GM21381 (cell line): ENCODE measurements around the gene CHRDL2.

Experiments used
- ATAC-seq: cut with Tn5 transposase; IDR thresholded peaks from one replicate; pipeline ENCODE4 v1.9.1; 2021; ENCODE audit warnings: mild to moderate bottlenecking, moderate library complexity; ENCODE audit not compliant: unreplicated experiment

Gene CHRDL2

DNA sequence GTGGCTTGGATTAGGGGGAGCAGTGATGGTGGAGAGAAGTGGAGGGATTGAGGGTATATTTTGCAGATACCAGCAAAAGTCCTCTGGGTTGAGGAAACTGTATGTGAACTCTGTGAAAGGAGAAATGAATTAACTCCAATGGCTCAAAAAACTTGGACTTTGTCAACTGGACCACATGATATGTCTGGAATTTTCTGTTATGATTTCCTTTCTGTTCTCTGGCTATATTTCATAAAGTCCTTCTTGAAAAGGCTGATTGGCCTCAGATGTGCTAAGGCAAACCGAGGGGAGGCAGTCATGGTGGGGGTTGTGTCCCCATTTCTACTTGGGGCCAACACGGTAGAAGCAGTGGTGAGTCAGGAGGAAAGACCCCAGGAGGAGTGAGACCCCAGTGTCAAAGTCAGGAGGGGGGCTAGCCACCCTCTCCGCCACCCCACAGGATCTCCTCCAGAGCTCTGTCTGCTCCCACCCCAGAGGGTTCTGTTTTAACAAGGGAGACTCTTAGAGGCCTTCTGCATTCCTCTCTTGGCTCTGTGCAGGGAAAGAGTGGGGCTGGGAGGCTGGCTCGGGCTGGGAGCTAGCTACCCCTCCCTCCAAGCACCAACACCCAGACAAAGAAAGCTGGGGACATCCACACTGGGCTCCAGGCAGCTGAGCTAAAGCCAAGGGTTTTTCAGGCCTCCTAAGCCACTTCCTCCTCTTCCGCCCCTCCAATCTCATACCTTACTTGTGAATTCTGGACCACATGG is 13.8 kb downstream of the CHRDL2 start:
- no peak for ATAC-seq

DNA sequence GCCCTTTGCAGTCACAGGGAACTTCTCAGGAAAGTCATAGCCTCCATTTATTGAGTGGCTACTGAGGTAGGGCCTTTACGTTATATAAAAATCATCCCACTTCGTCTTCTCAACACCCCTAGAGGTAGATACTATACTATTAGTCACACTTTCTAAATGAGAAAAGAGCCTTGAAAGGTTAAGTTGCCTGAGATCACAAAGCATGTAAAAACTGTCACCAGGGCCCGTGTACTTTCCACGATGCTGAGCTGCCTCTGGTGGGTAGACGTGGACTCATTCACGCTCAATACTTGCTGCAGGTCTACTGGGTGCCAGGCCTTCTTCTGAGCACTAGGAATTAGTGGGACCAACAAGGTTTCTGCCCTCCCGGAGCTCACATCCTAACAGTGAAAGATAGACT is 16.3 kb downstream of the CHRDL2 start:
- ATAC-seq: no peak

DNA sequence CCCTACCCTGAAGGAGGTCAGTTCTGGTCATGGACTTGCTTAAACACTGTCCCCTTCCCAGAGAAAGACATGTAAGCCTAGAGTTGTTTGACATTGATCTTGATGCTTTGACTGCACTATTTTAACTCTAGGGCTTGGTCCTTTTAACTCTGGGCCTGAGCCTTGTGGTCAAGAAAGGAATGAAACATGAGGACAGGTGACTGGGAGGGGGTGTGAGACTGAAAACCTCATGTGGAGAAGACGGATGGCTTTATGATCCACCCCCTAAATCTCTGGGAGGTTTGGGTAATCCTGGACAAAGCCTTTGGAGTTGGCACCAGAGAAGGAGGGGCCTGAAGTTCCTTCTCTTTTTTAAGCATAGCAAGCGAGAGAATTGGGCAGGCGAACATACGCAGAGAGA is 17.5 kb downstream of the CHRDL2 start:
- ATAC-seq: no peak

DNA sequence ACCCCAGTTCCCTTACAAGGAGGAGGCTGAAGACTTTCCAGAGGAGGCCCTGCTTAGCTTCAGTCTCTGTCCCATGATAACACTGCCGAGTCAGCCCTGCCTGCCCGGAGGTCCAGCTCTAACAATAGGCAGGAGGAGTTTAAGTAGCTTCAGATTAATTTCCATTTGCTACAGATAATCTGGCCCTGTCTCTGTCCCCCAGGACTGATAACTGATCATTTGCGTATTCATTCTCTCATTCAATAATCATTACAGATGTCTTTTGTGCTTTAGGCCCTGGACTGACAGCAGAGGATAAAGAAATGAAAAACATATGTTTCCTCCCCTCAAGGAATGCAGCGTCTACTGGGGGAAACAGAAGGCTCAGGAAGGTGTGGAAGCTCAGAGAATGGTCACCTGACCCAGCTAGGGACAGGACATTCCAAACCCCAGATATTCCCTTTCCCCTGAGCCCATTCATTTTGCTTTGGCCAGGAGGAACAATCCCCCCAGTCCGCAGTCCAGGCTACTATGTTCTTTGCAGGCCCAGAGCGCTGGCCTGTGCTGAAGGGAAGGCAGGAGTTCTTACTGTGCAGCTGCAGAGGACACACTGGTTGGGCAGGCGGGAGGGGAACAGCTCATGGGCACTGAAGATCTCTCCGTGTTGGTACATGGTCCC is 20.8 kb downstream of the CHRDL2 start:
- no peak for ATAC-seq

DNA sequence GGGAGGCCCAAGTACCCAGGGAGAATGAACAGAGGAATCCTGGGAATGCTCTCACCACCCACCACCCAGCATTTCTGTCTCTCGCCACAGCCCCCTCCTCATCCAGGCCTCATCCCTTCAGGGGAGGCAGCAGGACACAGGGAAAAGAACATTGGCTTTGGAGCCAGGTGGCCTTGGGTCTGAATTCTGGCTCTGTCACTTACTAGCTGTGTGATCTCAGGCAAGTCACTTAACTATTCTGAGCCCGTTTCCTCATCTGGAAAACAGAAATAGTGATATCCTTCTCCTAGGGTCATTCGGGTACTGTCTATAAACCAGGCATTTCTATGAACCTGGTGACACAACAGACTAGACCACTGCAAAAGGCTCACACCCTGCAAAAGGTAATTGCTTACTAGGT is 22.1 kb downstream of the CHRDL2 start:
- ATAC-seq: no peak

DNA sequence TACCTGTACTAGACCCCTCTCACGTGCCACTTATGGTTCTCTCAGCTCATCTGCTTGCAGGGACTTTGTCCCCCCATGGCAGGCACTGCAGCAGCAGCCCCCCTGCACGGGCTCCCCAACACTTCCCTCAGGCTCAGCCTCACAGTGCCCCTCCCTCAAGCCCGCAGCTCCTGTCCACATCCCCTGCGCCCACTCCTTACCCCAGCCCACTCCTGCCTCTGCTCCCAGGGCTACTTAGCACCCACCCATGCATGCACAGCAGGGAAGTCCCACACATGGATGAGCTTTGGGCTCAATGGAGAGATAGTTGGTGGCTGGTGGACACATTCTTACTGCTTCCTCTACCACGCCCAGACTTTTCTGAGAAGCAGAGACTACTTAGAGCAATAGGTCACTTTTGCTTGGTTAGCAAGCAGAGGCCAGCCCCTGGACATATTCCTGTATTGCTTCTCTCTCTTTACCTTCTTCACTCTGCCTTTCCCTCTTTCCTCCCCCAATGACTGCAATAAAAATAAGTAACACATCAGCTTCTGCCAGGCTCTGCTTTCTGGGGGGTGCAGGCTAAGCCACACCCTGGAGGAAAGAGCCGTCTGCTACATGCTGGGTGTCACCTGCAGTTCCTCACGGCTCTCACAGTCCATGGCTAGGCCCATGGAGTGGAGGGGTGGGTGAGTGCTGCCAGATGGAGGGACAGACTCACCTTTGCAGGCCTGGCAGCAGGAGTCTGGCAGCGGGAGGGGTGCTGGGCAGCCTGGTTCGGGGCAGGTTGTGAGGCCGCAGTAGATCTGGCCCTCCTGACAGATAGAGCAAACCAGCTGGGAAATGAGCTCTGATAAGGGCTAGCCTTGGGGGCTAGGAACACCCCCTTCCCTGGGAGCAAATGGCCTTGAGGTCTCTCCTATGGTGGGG is 23.4 kb downstream of the CHRDL2 start:
- no peak for ATAC-seq

DNA sequence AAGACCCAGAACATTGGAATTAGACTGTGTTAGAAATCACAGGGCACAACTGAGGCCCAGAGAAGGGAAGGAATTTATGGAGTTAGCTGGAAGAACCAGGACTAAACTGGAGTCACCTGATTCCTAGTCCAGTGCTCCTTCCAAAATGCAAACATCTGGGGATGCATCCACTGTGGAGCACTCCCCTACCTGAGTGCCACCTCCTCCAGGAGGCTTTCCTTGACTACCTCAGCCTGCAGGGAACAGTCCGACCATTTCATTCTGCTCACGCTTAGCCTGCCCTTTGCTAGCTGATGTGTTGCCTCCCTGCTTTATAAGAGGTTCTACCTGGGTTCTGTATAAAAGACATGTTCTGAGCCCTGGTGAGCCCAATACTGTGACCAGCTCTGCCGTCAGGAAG is 24.0 kb downstream of the CHRDL2 start:
- ATAC-seq: no peak

DNA sequence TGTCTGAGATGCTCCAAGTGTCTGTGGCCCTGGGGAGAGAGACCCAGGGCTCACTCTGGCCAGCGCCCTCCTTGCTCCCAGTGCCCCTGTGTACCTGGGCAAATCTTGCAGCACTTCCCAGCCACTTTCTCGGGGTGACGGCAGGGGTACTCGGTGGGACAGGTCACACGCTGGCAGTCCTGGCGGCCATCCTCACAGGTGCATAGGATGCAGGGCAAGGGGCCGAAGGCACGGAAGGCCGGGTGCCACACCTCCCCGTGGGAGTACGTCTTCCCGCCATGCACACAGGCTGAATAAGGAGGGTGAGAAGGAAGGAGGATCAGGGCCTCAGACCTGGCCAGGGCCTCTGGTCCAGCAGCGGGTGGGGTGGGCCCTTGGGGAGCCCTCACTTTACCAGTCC is 28.0 kb downstream of the CHRDL2 start:
- no peak for ATAC-seq

DNA sequence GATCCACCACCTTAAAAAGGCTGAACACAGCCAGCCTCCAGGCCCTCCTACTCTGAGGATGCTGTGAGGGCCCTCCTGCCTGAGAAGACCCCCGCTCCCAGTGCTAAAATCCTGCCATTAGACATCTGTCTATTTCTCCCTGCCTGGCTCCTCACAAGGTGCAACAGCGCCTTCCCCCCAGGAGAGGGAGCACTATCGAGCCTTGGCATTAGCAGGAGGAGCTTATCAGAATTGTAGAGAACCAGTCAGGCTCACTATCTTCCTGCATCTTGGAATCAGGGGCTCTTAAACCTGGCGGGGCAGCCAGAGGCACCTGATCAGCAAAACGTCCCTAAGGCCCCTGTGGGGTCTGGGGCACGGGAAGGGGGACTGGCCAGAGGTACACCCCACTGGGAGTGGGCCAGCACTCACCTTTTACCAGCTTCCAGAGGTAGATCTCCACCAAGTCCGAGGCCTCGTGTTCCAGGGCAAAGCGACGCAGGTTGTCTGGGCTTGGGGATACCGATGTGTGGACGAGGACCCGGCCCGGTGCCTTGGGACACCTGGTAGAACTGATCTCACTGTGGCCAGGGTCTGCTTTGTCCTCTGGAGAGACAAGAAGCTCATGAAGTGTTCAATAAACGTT is 28.7 kb downstream of the CHRDL2 start:
- ATAC-seq: peak; percentile 77

DNA sequence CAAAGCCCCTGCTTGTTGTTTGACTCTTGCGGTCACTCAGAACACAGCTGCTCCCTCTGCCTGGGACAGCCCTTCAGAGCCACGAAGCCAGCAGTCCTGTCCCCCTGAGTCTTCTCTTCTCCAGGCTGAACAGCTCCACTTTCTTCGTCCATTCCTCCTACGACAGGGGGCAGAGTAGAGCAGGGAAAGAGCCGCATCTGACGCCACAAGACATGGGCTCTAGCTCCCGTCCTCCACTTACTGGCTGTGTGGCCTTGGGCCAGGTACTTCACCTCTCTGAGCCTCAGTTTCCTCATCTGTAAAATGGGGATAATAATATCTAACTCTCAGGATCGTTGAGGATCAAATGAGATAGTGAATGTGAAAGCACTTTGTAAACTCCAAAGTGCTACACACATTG is 29.9 kb downstream of the CHRDL2 start:
- ATAC-seq: no peak

DNA sequence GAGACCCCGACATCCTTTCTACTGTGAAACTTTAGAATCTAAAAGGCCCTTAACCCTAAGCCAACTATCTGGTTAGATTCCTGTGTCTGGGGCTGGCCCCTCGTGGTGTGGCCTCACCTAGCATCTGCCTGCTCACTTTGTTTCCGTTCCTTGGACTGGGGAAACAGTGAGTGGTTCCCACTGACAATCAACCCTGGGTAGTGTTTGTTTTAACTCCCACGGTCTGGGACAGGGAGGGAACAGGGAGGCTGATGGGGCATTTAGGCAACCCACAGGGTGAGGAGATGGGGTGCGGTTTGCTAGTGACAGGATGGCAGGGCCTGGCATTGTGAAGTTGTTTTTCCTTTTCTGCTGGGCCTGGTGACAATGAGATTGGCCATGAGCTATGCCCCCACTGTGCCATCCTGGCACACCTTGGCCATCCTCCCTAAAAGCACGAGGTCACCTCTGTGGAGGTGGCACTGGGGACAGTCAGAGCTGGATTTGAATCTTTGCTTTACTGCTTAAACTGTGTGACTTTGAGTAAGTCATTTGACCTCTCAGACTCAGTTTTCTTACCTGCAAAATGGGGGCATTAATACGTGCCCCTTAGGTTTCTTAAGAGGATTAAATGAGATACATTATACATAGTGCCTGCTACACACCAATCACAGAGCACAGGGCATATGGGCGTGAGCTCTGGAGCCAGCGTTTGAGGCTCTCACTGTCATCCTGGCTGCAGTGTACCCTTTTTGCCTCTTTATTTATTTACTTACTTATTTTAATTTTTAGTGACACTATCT is 31.4 kb downstream of the CHRDL2 start:
- no peak for ATAC-seq

DNA sequence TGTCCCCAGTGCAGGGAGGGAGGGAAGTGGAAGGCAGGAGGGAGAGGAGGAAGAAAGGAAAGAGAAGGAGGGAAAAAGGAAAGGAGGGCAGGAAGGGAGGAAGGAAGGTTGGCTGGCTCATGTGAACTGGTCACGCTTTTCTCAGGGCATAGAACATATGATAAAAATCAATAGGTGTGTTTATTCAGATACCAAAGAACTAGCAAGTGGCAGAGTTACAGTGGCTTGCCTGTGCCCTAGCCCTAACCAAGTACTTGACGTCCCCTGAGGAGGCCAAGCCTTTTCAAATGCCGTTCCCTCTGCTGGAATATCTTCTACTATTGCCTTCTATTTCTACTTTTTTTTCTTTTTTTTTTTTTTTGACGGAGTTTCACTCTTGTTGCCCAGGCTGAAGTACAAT is 33.5 kb downstream of the CHRDL2 start:
- no peak for ATAC-seq

DNA sequence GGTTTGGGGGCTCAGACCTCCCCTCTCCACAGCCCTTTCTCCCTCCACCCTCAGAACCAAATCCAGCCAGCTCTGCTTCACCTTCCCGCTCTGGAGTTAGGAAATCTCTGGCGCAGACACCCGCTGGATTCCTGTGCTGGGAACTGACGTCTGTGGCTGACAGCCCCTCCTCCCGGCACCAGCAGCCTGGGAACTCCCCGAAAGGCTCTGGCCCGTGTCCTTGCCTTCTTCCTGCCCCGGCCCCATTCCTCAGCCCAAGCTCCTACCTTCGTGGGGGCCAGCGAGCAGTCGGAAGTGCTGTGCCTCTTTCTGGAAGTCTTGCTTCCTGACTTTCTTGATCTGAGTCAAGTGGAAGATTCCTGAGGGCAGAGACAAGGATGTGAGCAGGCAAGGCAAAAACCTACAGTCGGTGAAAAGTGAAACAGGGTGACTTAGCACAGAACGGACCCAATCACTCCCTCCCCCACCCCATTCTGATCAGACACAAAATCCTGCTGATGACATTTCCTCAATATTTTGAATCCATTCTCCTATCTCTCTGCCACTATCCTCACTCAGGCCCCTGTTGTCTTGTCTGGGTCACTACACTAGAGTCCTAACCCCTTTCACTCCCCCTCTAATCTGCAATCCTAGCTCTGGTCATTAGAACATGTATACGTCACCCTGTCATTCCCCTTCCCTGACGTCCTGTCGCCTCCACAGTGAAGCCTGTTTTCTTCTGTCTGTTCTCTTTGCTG is 34.1 kb downstream of the CHRDL2 start:
- ATAC-seq: no peak

DNA sequence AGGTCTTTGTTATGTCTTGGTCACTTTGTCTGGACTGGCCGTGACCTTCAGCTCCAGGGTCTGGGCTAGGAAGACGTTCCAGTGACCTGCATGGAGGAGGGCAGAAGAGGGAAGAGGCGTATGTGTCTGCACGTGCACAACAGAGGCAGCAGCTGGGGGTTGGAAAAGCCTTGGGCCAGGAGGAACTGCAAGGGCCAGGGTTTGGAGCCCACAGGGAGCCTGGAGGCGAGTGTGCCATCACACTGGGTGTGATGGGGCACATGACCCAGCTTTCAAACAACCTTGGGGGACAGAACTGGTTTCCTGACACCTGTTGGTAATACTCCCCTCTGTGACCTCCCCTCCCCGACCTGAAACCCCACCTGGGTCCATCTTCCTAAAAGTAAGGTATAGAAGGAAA is 34.7 kb downstream of the CHRDL2 start:
- no peak for ATAC-seq

DNA sequence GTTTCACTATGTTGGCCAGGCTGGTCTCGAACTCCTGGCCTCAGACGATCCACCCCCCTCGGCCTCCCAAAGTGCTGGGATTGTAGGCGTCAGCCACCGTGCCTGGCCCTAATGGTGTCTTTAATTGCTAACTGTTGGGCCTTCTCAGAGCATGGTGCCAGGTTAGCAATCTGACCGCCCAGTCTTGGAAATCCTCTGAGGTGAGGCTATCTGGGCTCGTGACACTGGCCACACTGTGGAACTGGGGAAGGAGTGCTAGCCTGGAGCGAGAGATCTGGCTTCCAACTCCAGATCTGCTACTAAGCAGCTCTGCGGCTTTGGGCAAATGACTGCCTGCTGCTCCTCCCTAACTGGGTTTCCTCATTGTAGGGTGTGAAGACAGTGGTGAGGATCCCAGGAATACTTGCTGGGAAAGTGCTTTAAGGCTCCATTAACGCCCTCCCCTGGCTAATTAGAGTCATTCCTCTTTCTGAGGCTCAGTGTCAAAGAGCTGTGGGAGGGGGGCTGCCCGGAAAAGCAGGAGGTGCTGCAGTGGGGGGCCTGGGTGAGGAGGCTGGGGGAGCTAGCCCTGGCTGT is 35.4 kb downstream of the CHRDL2 start:
- ATAC-seq: no peak

DNA sequence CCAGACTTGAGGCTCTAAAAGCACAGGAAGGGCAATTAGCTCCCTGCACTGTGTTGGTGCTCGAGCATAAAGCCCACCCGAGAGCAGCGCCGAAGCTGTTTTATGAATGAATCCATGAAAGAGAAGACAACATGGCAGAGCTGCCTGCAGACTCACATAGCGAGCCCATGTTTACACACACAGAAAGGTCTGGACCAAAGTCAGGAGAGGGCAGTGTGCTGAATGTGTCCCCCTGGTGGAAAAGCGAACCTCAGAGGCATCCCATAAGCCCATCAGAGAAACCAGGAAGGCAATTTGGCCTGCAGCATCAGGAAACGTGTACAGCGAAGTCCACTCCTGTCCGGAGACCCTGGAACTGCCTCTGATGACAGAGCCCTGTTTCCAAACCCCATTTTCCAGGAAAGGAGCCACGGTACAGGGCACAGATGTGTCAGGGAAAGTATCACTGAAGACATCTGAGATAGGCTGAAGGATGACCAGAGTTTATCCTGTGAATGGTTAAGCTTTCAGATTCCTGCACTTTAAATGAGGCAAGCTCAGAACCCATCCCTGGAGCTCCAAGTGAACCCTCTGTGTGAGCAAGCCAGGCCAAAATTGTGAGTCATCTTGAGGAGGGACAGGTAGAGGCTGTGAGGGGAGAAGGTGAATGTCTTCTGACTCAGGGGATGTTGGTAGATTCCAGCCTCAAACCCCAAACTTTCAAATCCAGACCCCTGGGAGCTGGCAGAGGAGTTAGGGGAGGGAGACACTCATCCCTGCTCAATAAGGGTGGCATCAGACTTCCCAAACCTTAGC is 36.9 kb downstream of the CHRDL2 start:
- ATAC-seq: no peak

DNA sequence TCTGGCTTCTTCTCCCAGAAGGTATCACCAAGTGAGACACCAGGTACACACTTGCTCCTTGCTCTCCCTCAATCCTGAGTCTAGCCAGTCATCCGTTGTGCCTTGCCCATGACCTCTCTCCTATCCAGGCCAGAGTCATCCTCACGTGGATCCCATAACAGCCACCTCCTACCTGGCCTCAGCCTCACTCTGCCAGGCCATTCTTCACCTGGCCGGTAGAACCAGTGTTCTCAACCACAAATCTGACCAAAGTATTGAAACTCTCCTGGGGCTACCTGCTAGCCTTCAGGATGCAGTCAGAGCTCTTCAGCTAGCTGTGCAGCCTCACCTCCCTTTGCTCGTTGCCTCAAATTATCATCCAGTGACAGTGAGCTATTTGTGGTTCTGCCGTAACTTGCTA is 37.7 kb downstream of the CHRDL2 start:
- ATAC-seq: no peak

DNA sequence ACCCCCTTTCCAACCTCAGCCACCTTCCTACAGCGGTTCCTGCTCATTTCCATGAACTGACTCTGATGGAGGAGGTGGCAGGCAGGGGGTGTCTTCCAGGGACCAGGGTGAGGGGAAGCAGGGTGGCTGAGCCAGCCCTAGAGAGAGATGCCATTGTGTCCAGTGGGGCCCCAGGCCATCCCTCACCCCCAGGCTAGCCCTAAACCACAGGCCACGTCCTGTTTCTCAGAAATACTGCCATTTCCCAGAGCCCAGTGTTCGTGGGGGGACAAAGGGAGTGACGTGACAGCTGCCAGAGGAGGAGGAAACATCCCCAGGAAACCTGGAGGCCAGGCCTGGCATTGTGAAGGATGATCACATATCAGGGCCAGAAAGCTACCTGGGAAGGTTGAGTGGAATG is 39.5 kb downstream of the CHRDL2 start:
- ATAC-seq: no peak

DNA sequence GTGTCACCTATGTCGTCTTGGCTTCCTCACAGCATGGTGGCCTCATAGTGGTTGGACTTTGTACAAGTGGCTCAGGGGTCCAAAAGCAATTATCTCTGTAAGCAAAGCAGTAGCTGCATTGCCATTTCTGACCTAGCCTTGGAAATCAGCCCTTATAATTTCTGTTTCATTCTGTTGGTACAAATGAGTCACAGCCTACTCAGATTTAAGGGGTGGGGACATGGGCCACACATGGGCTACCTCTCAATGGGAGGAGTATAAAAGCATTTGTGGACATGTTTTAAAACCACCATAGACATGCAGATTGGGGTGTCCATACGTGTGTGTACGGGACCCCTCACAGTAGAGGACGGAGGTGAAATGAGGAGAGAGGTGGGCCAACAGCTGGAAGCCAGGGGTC is 41.6 kb downstream of the CHRDL2 start:
- no peak for ATAC-seq
